ENCODE results near the gene AK9.

DNA sequence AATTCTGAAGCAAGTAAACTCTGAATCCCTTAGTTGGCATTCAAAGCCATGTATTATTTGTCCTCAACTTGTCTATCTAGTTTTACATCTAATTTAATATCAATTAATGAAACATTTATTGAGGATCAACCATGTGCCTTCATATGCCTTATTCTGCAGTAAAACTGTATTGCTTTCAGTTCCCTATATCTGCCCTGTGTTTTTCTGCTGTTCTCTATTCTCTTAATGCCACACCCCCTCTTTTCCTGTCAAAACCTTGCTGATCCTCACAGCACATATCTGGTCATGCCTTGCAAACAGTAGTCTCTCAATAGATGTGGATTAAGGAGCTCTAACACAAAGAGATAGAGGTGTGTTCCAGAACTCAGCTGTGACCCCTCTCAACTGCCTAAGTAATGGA, 2.1 kb upstream of the AK9 start:
- TF ChIP-seq, protein P1, sequence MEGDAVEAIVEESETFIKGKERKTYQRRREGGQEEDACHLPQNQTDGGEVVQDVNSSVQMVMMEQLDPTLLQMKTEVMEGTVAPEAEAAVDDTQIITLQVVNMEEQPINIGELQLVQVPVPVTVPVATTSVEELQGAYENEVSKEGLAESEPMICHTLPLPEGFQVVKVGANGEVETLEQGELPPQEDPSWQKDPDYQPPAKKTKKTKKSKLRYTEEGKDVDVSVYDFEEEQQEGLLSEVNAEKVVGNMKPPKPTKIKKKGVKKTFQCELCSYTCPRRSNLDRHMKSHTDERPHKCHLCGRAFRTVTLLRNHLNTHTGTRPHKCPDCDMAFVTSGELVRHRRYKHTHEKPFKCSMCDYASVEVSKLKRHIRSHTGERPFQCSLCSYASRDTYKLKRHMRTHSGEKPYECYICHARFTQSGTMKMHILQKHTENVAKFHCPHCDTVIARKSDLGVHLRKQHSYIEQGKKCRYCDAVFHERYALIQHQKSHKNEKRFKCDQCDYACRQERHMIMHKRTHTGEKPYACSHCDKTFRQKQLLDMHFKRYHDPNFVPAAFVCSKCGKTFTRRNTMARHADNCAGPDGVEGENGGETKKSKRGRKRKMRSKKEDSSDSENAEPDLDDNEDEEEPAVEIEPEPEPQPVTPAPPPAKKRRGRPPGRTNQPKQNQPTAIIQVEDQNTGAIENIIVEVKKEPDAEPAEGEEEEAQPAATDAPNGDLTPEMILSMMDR (IDR thresholded peaks at IDR 0.05; ENCODE audit: poor library complexity, severe bottlenecking): no peak
- no peak for TF ChIP-seq EZH2 (IDR thresholded peaks at IDR 0.05; ENCODE audit: borderline replicate concordance, insufficient read depth, low read length, poor library complexity, severe bottlenecking)

All from neural cell (in vitro differentiated cells).